Stimulated activated CD4-positive, alpha-beta T cell treated with anti-CD3 and anti-CD28 coated beads, Interleukin-12 subunit alpha, Interleukin-12 subunit beta, amount 100 ng/mL, for 48 hours (primary cell): ENCODE data around the gene SLC25A39.
A peak's percentile ranks its signal among the peaks of the same experiment; 100 is the strongest.
"Not testable (repeated sequence)": the region's sequence is repeated elsewhere in the genome, so short reads cannot be mapped to it uniquely, and the experiment has no call there.

ENCODE experiments used
- DNase-seq, 3 donors: peaks; one replicate each; pipeline ENCODE4 v3.0.0-alpha.2; 2020; ENCODE audit warnings: low read depth in 2 of 3, low spot score in 1 of 3

The SLC25A39 gene

DNA sequence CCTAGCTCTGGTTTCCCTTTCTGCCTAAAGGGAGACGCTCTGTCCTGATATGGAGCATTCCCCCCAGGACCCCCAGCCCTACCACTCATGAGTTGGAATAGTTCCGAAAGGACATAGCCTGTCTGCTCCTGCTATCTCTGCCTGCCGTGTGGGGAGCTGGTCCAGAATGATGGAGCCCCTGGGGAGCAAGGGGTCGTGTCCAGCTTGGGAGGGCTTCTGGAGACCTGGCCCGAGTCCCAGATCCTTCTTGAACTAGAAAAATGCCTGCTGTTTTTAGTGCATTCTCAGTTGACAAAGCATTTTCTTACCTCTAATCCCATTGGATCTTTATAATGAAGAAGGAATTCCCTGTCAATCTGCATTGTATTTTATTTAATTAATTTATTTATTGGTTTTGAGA lies 11.3 kb upstream of the SLC25A39 start:
- no peak for DNase-seq

DNA sequence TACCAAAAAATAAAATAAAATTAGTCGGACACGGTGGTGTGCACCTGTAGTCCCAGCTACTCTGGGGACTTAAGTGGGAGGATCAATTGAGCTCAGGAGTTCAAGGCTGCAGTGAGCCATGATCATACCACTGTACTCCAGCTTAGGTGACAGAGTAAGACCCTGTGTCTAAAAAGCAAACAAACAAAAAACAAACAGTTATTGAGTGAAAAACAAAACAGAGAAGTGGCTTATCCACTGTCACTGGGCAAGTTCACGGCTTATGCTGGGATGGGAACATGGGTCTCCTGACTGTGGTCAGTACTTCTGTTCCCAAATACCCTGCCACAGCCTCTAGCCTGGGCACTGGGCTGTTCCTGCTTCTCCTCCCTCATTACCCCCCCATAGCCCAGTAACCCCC lies 10.9 kb upstream of the SLC25A39 start:
- no peak for DNase-seq

DNA sequence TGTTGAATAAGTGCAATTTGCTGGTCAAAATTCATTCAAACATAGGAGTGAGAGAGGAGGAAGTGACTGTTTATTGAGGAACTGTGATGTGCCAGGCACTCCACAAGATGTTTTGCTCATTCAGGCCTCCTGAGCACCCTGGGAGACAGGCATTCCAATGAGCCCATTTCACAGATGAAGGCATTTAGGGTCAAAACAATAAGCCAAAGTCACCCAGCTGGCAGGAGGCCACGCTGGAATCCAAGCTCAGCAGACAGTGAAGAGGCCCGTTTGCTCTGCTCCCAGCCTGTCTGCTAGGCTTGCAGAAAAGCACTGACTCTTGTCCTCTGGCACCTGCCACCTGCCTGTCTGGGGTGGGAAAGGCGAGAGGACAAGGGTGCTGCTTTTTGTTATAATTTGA lies 10.1 kb upstream of the SLC25A39 start:
- DNase-seq = no peak

DNA sequence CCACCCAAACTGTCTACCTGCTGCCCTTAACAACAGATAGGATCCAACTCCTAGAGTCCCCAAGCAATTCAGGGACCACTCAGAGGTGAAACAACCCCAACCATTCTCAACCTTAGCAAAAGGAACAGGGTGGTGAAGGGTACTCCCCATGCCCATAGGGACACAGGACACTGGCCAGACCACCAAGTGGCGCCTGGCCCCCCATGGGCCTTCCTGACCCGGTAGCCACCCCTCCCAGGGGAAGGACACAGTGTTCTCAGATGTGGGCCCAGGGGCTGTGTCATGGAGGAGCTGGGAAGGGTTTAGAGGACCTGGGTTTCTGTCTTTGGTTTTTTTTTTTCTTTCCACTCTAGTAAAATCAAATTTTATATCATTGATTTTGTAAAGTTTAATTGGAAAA lies 9.7 kb upstream of the SLC25A39 start:
- no peak for DNase-seq

DNA sequence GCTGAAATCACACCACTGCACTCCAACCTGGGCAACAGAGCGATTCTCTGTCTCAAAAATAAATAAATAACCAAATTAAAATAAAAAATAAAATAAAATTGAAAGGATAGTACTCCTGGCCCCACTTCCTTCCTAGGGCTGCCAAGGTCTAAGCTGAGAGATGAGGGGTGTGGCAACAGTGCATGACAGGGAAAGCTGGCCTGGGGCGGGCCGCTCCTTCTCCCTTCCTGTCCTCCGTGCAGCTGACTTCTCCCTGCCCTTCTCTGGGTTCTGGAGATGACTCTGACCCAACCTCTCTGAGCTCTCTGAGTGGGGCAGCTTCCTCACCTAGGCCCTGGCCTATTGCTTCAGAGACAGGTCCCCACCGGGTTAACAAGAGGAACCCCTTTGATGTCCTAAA lies 8.7 kb upstream of the SLC25A39 start:
- no peak for DNase-seq

DNA sequence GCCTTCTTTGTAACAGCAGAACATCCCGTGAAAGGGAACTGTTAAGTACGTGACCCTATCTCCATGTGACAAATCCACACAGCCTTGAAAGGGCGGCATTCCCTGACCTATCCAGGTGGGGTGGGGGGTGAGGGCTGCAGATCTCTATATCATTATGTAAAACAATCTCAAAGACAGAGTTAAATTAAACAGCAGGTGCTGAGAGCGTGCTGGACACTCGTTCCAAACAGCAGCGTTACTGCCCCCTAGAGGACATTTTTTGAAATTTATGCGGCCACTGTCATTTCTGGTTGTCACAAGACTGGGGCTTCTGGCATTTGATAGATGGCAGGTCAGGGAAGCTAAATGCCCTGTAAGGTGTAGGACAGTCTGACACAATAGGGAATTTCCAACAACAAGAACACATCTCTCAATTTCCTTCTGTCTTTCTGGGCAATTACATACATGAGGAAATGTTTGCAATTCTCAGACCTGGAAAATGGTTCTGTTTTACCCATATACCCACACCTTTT lies 6.7 kb upstream of the SLC25A39 start:
- peak in 2 of 3 donors; percentile 64 to 91 for DNase-seq

DNA sequence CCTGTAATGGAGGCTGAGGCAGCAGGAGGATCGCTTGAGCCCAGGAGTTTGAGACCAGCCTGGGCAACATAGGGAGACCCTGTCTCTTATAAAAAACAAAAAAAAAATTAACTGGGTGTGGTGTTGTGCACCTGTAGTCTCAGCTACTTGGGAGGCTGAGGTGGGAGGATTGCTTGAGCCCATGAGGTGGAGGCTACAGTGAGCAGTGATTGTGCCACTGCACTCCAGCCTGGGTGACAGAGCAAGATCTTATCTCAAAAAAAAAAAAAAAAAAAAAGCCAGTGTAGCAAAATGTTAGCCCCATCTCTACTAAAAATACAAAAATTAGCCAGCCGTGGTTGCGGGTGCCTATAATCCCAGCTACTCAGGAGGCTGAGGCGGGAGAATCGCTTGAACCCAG lies 5.6 kb upstream of the SLC25A39 start:
- DNase-seq = not testable (repeated sequence)

DNA sequence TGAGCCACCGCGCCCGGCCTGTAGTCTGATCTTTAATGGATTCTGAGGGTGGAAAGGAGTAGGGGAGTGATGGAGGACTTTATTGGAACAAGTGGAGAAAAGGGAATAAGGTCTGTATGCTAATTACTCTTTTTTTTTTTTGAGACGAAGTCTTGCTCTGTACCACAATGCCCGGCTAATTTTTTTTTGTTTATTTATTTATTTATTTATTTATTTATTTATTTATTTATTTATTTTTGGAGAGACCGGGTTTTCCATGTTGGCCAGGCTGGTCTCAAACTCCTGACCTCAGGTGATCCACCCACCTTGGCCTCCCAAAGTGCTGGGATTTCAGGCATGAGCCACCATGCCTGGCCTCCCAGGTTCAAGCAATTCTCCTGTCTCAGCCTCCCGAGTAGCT lies 4.9 kb upstream of the SLC25A39 start:
- DNase-seq = not testable (repeated sequence)

DNA sequence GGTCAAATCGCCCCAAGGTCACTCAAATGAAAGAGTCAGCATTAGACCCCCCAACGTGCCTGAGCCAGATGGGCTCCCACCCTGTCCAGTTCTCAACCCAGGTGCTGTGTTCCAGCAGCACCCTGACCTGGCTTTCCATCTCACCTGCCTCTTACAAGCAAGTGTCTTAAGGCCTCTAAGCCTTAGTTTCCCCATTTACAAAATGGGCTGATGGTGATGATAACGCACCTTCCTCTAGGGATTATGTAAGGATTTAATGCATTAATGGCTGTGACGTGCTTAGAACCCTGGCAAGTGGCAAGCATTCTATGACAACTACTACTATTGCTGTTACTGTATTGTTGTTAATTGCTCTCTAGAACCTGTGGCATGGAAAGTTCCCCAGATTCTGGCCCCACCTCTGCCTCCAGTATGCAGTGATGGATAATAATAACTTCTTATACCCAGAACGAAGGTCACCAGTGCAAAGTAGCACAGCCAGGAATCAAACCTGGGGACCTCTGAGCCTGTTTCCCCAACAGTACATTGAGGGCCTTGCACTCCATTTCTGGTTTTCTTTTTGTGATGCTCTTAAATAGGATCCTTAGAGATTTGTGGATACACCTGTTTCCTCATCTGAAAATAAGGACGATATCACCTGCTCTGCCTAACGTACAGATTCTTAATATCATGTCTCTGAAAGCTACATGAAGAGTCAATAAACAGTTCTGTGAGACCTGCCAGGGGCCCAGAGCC lies 3.3 kb upstream of the SLC25A39 start:
- no peak for DNase-seq

DNA sequence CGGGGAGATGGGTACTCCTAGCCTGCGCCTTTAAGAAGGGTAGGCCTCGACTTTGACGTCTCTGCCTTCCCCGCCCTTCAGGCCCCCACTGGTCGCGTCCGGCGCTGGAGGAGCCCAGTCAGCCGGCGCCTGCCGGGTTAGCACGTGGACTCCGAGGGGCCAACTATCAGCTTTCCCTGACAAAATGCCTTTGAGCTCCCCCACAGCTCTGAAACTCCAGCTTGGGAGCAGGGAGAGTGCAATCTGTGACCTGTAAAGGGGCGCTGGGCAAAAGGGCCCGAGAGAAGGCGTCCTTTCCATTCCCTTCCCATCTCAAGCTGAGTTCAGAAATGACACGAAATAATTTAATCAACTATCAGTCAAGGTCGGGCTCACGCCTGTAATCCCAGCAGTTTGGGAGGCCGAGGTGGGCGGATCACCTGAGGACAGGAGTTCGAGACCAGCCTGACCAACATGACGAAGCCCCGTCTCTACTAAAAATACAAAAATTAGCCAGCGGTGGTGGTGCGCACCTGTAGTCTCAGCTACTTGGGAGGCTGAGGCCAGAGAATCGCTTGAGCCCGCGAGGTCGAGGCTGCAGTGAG lies 2.3 kb upstream of the SLC25A39 start:
- peak; percentile 84 to 89 (median 88) for DNase-seq

DNA sequence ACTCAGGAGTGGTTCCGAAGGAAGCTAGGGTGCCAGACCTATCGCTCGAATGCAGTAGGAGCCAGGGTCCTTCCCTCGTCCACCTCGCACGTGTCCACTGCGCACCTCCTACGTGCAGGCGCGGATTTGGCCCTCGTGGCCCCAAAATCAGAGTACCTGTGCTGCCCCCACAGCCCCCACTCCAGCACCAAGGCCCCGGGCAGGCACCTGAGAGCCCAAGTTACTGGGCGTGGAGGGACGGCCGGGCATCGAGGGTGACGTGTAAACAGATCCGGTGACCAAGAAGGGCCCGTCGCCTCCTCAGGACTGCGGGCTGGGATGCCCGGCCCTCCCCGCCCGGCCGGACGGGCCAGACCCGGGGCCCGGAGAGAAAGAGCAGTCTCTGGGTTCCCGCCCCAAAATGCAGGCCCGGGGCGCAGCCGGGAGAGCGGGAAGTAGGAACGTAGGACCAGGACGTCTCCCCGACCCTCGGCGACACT lies 492 bp downstream of the SLC25A39 start:
- no peak for DNase-seq

DNA sequence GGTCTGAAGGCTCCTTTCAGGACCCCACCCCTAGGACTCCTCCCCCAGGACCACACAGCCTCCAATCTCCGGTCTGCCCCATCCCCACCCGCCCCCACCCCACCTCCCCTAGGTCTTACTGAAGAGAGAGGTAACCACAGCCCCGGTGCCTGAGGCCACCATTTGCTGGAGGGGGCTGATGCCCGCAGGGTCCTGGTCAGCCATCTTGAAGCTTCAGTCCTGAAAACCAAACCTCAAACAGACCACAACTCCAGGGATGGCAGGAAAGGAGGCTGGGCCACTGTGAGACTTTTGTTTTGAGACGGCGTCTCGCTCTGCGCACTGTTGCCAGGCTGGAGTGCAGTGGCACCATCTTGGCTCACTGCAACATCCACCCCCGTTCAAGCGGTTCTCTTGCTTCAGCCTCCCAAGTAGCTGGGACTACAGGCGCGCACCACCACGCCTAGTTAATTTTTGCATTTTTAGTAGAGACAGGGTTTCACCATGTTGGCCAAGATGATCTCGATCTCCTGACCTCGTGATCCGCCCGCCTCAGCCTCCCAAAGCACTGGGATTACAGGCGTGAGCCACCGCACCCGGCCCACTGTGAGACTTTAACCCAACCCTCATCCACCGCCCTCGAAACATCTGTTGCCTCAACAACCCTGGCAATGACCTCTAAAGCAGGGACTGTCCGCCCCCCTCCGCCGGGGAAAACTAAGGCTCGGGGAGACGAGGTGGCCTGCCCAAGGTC lies 1.1 kb downstream of the SLC25A39 start:
- DNase-seq = no peak

DNA sequence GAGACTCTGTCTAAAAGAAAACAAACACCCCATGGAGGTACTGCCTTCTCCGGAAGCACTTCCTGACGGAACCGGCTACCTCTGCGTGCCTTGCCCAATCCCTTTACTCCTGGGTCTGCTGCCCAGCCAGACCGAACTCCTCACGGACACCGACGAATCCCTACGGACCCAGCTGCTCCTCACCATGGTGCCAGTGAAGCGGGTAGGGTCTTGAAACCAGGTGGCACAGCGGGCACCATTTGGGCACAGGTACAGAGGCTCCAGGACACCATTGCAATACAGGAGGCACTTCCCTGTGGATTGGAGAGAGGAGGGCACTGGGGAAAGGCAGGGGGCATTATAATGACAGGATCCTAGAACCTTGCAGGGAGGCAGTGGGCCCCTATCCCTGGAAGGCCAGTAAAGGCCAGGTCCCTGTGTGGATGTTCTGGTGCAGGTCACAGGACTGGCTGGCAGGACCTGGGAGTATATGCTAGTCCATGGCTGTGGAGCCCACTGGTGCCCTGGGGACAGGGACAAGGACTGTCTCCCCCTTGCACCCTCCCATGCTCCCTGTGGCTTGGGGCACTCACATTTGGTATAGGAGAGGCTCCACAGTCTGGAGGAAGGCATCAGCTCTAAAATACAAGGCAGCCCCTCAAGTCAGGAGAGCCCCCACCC lies 2.3 kb downstream of the SLC25A39 start:
- no peak for DNase-seq

DNA sequence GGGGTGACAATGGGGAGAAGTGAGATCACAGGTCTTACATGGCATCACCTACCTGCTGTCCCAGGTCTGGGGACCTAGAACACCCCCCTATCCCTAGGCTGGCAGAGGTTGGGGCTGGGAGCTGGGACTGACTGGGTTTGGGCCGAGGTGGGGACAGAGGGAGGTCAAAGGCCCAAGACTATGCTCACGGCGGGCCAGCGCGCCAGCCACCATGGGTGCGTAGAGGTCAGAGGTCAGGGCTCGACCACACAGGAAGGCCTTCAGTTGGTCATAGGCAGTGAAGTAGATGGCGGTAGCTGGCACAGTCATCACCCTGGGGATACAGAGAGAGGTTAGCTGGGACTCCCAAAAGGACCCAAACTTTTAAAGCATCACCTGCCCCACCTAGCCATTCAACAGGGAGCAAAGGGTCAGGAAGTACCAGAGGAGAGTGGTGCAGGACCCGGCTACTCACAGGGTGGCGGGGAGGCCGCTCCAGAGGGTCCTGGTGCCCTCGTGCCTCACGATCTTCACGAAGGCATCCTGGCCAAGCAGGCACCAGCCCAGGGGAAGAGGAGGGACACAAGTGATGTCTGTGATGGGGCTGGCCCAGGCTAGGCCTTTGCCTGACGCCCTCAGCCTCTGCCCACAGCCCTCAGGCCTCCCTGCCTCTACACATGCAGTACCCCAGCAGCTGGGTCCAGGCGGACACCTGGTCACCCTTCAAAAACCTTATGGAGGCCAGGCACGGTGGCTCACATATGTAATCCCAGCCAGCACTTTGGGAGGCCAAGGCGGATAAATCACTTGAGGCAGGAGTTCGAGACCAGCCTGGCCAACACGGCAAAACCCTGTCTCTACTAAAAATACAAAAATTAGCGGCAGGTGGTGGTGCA lies 3.1 kb downstream of the SLC25A39 start:
- DNase-seq = no peak

DNA sequence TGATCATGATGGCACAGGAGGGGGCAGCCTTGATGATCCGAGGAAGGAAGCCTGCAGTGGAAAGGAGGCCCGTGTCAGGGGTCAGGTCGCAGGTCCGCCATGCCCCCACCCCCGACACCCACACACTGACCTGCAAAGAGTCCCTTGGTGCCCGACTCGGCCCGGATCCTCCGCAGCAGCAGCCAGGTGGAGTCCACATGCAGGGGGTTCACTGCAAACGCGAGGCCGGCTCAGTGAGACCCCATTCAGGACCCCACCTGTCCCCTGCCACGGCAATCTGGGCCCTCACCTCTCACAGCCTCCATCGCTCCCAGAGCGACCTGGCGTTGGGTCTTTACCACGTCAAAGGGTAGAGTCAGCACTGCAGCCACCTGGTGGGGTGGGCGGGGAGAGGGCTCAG lies 4.6 kb downstream of the SLC25A39 start:
- no peak for DNase-seq

DNA sequence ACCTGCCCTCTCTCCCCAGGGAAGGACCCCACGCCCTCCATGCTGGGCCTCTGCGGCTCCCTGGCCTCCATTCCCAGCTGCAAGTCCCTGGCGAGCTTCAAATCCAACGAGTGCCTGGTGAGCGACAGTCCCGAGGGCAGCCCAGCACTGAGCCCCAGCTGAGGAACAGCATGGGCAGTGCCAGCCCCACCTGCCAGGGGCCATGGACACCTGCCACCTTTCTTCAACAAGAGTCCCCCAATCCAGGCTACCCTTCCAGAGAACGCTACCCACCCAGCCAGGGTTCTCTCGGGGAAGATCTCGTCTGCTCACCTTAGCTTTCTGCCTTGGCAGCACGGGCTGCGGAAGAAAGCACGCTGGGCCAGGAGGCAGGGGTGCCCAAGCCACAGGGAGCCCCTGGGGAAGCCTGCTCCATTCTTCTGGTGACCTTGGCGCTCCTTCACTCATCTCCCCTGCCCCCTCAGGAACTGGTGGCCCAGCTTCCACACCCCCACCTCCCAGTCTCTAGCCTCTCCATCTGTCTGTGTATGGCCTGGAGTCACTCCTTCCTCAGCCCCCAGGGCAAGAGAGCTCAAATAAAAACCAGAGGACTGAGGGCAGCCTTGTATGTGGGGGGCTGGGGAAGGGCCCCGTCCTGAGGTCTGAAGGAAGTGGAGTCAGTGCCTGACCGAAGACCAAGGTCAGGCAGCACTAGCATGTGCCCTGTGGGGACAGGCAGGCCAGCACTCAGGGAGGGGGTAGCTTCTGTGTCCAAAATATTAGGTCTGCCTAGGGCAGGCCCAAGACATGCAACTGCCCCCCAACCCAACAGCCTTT lies 6.3 kb downstream of the SLC25A39 start:
- no peak for DNase-seq

DNA sequence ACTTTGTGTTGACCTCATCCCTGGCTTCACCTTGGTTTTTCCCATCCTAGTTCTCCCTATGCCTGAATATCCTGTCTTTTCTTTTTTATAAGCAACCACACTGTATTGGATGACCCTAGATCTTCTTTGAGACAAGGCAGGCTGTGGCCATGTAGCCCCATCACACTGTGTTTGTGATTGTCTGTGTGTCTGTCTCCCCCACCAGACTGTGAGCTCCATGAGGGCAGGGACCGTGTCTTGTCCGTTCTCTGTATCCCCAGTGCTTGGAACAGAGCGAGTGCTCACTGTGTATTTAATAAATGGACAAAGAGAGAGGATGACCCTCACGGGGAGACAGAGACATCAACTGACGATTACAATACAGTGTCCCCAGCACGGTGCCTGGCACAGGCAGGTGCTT lies 7.1 kb downstream of the SLC25A39 start:
- DNase-seq = no peak

DNA sequence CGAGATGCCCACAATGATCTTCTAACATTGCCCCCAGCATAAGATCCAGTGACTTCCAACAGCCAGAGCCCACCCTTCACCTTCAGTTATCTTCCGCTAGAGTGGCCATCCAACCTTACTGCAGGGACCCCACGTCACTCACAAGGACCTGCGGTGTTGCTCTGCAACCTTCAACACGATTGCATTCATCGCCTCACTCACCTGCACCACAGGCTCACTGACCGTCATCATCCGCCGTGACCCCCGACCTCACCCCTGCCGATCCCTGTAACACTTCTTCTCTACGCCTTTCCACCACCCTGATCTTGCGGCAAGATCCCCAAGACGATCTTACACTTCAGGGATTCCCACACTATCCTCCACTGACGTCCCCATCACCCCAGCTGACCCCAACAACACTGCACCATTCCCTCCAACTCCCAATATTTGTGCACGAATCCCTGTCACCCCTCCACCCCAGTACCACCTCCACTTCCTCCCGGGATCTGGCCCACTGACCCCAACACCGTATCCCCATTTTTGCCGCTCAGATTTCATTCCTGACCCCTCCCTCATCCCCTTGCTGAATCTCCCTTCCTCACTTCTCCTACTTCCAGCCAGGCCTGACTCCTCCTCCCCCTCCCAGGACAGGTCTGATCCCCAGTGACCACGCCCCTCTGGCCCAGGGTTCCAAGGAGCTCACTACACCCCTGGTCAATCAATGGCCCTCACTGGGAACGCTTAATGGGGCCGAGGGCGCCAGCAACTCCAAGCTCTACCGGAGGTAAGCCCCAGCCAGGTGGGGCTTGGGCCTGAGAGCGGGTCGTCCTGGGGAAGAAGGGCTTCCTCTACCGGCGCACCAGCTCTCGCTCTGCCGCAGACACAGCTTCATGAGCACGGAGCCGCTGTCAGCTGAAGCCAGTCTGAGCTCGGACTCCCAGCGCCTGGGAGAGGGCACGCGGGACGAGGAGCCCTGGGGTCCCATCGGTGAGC lies 8.6 kb downstream of the SLC25A39 start:
- DNase-seq = no peak
